Activated T-helper 9 cell treated with anti-CD3 and anti-CD28 coated beads, Interleukin-2, amount 50 U/mL, for 16 hours (primary cell): ENCODE results near the gene GRIK4.
"Not testable (repeated sequence)": the region's sequence is repeated elsewhere in the genome, so short reads cannot be mapped to it uniquely, and the experiment has no call there.

Experiments
- DNase-seq: peaks from one replicate; pipeline ENCODE4 v3.0.0-alpha.2; 2020; ENCODE audit warnings: low read depth

Gene GRIK4, protein sequence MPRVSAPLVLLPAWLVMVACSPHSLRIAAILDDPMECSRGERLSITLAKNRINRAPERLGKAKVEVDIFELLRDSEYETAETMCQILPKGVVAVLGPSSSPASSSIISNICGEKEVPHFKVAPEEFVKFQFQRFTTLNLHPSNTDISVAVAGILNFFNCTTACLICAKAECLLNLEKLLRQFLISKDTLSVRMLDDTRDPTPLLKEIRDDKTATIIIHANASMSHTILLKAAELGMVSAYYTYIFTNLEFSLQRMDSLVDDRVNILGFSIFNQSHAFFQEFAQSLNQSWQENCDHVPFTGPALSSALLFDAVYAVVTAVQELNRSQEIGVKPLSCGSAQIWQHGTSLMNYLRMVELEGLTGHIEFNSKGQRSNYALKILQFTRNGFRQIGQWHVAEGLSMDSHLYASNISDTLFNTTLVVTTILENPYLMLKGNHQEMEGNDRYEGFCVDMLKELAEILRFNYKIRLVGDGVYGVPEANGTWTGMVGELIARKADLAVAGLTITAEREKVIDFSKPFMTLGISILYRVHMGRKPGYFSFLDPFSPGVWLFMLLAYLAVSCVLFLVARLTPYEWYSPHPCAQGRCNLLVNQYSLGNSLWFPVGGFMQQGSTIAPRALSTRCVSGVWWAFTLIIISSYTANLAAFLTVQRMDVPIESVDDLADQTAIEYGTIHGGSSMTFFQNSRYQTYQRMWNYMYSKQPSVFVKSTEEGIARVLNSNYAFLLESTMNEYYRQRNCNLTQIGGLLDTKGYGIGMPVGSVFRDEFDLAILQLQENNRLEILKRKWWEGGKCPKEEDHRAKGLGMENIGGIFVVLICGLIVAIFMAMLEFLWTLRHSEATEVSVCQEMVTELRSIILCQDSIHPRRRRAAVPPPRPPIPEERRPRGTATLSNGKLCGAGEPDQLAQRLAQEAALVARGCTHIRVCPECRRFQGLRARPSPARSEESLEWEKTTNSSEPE

DNA sequence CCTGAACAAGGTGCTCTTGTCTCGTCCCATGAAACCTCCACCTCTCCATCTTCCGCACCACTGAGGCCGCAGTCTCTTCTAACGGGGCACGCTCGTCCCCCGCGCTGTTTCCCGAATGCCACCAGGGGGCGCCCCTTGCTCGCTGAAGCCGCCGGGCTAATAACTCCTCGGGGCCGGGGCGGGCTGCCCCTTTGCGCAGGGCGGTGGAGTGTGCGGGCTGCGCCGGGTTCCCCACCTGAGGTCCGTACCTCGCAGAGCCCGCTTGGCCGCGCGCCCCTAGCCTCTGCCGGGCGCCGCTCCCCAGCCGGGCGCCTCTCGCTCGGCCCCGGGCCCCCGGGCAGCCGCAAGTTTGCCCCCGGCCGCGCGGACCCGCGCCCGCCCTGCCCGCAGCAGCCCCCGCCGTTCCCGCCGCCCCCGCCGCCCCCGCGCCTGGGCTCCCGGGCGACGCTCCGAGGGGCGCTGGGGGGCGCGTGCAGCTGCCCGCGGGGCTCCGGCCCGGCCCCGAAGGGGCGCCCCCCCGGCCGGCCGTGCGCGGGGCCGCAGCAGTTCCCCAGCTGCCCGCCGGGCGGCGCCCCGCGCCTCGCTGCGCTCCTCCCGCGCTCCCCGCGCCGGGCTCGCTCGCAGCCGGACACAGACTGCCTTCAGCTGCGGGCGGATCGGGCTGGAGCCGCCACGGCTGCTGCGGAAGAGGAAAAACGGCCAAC is at the start of gene GRIK4:
Gene GRIK4, plus strand, starts transcription at position 633 of the 704 bp plus-strand sequence. CDS start 148,571 bp downstream, outside the sequence.
- peak; percentile 61 for DNase-seq

GRCh38 chr11:120462825-120463224 is 48.7 kb upstream of the GRIK4 start:
- no peak for DNase-seq

- no peak for DNase-seq
Measured at GRCh38 chr11:120465921-120466534, 45.5 kb upstream of the GRIK4 start.

DNA sequence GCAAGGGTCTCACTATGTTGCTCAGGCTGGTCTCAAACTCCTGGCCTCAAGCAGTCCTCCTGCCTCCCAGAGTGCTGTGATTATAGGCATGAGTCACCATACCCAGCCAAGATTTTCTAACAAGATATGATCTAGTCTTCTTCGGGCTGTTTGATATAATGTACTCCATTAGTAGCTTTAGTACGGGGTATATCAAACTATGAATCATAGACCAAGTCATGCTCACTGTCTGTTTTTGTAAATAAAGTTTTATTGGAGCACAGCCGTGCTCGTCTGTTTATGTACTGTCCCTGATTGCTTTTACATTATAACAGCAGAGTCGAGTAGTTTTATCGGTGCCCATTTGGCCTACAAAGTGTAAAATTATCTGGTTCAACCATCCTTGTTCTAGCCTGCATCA is 43.9 kb upstream of the GRIK4 start:
- DNase-seq: no peak

DNA sequence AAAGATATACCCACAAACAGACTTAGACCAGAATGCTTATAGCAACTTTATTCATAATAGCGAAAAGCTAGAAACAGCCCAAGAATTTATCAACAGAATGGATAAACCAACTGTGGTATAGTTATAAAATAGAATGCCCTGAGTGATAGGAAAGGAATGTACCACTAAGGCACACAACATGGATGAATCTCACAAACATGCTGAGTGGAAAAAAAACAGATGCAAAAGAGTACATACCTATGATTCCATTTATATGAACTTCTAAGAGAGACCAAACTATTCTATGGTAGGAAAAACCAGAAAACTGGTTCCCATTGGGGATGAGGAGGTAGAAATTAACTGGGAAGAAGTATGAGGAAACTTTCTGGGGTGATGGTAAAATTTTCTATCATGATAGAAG is 40.4 kb upstream of the GRIK4 start:
- no peak for DNase-seq

GRCh38 chr11:120471994-120472393 is 39.6 kb upstream of the GRIK4 start:
- DNase-seq: no peak

- no peak for DNase-seq
Measured at GRCh38 chr11:120473503-120473902, 38.0 kb upstream of the GRIK4 start.

GRCh38 chr11:120482149-120482548 is 29.4 kb upstream of the GRIK4 start:
- no peak for DNase-seq

- DNase-seq: no peak
Measured at GRCh38 chr11:120484722-120485121, 26.8 kb upstream of the GRIK4 start.

DNA sequence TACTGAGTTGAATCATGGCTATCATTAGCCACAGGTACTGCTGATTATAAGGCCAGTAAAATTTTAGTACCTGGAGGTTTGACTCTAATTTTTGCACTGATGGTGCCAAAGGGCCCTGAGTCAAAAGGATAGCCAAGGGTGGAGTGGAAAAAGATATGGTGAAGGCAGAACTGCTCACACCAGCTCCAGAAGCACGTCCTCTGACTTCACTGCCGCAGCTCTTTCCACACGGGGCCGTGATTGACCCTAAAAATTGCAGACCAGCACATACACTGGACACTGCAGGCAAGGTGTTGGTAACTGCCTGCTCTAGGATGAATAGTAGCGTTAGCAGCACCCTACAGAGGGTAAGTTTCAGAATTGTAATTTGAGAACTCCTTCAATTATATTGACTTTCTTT is 25.4 kb upstream of the GRIK4 start:
- DNase-seq: no peak

- DNase-seq: no peak
Measured at GRCh38 chr11:120489799-120490198, 21.7 kb upstream of the GRIK4 start.

DNA sequence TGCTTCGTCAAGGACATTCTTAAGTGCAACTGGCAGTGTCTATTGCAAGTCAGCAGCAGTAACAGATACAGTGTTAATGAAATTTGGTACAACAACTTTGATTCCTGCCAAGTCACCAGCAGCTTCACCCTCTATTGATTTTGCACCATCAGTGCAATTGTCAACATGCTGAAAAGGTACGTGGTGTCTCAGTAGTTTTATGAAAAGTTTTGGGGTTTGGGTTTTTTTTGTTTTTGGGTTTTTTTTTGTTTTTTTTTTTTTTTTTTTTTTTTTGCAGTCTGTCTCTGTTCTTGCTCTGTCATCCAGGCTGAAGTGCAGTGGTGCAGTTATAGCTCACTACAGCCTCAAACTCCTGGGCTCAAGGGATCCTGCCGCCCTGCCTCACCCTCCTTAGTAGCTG is 19.1 kb upstream of the GRIK4 start:
- DNase-seq: no peak

GRCh38 chr11:120494595-120494994 is 17.0 kb upstream of the GRIK4 start:
- no peak for DNase-seq

DNA sequence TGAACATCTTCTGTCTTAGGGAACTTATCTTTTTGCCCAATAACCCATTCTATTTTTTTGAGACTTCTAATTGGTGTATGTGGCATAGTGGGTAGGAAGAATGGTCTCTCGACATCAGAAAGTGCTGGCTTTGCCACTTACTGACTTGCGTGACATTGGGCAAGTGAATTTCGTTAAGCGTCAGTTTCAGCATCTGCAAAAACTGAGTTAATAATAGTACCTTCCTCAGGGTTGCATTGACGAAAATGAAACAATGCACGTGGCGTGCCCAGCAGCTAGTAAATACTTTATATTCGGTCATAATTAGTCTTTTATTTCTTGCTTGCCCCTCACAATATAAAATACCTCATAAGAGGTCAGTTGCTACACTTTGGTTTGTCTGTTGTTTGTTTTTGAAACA is 12.5 kb upstream of the GRIK4 start:
- DNase-seq: no peak

DNA sequence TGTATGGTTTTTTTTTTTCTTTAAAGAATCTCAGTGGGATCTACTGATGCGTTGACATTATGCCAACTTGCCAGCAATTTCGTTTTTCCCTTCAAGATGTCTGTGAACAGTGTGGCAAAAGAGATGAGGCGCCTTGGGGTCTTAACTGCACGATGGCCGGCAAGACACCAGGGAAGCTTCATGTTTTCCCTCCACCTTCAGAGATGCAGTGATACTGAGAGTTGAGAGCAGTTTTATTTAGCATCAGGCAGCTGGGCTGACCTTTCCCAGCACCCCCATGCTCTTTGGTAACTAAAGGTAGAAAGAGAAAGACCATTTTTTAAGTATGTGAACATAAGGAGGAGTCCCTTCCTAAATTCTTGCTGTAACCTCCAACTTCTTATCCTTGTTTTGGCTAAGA is 11.7 kb upstream of the GRIK4 start:
- DNase-seq: no peak

DNA sequence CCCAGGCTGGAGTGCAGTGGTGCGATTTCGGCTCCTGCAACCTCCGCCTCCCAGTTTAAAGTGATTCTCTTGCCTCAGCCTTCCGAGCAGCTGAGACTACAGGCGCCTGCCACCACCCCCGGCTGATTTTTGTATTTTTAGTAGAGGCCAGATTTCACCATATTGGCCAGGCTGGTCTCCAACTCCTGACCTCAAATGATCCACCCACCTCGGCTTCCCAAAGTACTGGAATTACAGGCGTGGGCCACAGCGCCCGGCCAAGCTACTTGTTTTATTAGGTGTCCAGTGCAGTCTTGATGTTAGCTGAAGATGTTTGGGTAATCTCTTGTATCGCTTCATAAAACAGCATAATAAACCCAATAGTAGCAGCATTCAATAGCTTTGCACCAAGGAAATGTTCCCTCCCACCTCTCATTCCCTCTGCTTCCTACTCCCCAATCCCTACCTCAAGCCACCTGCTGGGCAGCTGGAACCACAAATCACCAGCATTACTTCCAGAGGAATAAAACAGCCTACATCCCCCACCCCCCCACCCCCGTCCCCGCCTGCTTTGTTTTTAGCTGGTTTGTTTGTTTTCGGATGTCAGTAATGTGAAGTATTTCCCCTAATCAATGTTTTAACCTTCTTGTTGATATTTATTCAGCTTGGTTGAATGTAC is 11.0 kb upstream of the GRIK4 start:
- DNase-seq: no peak

DNA sequence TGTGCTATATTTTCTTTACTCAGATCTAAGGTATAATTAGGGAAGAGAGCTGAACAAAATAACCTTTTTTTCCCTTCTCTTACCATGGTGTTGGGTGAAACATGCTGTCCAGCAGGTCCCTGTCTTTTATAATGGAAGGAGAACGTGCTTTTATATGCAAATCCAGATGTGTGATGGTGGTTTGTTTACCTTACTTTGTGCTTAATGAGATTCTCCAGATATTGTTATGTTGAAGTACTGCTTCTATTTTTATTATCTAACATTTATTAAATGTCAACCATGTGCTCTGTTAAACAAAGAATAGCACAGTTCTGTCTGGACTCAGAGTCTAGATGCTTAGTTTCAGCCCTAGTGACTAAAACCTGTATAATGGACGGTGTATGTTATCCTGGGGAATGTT is 10.1 kb upstream of the GRIK4 start:
- no peak for DNase-seq

DNA sequence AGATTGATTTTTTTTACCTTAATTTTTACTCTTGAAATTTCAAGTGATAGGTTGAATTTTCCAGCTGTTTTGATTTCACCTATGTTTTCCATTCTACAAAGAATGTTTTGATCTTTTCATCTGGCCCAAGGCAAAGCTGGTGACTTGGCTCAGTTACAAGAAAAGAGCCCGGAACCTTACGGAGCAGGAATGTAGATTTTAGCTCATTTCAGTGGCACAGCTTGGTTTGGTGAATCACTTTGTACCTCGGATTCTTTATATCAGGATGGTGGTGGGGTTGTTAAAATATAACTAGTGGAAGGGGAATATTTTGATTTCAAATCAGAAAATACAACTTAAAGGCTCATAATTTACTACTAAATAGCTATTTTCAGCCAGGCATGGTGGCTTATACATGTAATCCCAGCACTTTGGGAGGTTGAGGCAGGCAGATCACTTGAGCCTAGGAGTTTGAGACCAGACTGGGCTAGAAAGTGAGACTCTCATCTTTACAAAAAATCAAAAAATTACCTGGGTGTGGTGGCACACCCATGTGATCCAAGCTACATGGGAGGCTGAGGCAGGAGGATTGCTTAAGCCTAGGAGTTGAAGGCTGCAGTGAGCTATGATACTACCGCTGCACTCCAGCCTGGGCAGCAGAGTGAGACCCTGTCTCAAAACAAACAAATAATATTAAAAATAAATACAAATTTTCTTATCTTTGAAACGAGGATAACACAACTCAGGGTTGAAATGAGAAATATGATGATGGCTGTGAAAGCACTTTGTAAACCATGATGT is 9.4 kb upstream of the GRIK4 start:
- no peak for DNase-seq

DNA sequence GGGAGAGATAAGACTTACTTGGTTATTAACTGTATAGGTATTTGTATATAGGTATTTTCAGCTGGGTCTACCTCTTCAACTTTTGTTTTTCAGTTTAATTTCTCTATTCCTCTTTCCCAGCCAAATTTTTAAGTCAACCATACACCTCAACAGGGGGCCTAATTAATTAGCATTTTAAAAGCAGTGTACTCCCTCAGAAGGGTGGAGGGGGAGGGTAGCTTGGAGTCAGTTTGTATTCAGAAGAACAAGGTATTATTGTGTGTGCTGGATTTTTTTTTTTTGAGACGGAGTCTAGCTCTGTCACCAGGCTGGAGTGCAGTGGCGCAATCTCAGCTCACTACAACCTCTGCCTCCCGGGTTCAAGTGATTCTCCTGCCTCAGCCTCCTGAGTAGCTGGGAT is 8.0 kb upstream of the GRIK4 start:
- DNase-seq: not testable (repeated sequence)

DNA sequence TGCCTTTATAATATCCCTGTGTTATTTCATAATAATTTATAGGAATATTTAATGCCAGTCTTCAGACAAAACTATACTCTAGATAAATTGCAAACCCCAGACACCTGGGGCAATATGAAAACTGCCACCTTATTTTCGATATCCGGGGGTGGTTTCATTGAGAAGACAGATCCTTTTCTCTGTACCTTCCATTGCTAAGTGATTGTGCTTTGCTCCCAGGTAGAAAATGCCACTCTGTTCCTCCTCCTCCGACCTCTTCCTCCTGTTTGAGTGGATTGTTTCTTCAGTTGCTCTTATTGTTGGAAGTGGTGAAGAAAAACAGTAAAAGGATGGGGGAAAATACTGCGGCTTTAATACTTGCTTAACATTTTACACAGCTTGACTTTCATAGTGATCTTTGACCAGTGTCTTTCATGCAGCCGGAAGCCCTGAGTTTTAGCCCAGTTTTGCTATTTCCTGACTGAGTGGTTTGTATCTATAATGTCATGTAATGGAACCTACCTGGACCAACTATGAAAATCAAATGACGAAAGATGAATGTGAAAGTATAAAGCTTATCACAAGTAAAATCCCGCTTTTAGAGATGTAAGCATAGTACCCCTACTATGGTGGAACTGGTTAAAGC is 5.6 kb upstream of the GRIK4 start:
- no peak for DNase-seq
